ENCODE measurements around the gene ZSCAN16.
A peak's percentile ranks its signal among the peaks of the same experiment; 100 is the strongest.

Gene ZSCAN16

DNA sequence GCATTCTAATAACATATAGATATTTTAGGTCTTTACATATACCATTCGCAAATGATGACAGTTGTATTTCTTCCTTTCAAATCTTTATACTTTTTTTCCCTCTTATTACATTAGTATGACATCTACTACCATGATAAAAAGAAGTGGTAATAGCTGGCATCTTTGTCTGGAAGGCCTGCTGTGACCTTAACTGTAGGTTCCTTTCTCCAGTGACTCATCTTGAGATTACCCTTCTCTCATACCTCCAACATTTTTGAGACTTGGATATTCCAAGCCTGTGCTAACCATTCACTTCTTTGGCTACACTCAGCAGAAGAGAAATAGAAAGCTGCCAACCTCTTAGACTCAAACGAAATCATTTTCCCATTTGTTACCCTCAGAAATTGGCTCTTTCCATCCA is 47.6 kb downstream of the ZSCAN16 start:
- DNase-seq (ENCODE audit: low spot score): peak; percentile 17

DNA sequence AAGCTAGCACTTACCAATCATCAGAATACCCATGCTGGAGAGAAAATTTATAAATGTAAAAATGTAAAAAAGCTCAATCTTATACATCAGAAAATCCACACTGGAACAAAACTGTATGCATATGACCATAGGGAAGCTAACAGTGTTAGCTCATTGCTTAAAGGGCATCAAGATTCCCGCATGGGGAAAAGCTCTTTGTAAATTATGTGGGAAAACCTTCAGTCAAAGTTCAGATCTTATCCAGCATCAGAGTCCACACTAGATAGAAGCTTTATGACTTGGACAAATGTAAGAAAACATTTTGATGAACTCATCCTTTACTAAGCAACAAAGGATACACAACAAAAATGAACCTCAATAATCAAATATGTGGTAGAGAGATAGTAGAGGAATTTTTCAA is 52.0 kb downstream of the ZSCAN16 start:
- DNase-seq (ENCODE audit: low spot score): no peak

Data from kidney tubule cell (primary cell).